Cerebellar nuclear complex (tissue), 1 donor: ENCODE measurements around the gene SPAG9.

Source experiments
- DNase-seq, 2 experiments: peaks; one replicate each; lab custom pipeline; 2025; lab: John Stamatoyannopoulos, UW

The SPAG9 gene

DNA sequence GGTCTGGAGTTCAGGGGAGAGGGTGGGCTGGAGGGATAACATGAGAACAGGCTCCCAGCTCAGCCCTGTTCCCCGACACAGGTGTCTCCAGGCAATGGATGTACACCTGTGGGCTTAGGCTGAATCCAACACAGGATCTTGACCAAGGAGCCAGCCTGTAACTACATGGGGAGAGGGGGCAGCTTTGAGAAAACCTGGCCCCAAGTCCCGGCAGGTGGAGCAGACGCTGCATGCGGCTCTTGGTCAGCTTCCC lies 181.2 kb downstream of the SPAG9 start:
- DNase-seq: no peak

DNA sequence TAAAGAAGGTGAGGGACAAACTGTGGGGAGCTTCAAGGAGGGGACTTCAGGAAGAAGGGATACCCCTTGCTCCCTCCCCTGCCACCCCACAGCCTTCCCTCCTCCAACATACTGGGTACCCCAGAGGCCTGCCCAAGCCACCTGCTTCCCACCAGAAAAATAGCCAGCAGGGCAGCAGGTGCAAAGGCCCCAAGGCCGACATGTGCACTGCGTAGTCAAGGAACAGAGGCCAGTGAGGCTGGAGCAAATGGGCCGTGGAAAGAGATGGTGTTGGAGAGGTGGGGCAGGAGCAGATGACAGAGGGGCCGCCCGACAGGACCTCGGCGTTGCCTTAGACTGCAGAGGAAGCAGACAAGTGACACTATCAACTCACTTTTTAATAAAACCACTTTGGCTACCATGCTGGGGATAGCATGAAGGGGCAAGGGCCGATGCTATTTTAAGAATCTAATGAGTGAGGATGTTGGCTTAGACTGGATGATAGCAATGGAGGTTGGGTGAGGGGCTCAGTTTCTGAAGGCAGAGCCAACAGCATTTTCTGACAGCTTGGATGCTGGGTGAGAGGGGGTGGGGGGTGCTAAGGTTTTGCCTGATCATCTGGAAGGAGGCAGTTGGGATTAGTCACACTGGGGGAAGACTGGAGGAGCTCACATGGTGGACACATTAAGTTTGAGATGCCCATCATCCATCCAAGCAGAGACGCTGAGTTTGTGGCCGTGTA lies 181.7 kb downstream of the SPAG9 start:
- no peak for DNase-seq

DNA sequence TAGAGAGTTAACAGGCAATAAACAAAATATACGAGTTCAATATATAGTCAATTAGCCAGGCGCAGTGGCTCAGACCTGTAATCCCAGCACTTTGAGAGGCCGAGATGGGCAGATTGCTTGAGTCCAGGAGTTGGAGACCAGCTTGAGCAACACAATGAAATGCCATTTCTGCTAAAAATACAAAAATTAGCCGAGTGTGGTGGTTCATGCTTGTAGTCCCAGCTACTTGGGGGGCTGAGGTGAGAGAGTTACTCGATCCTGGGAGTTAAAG lies 184.7 kb downstream of the SPAG9 start:
- DNase-seq: no peak

DNA sequence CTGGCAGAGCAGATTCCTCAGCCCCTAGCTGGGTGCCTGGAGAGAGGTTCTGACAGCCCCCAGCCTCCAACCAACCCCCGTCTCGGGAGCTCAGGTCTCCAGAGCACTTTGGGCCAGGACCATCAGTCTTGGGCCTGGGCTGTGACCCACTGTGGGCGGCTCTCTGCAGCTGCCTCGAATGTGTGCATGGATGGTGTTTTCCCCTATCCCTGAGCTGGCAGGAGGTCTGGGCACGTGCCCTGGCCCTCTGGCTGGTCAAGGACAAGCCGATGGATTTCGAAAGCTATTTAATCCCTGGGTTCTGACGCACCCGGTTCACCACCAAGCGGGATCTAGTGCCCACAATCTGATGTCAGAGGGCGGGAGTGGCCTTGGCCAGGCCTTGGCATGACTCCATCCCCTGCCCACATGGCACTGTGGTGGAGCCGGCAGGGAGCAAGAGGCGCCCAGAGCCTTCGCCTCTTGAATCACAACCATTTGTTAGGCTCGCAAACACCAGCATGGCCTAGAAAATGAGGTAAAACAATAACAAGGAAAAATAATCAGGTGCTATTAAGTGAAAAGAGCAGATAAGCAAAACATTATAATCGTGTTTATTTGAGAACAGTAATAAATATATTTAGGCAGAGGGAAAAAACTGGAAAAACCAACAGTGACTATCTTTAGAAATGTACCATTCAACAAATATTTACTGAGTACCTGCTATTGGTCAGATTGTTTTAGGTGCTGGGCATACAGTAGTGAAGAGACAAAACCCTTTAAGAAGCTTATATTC lies 185.3 kb downstream of the SPAG9 start:
- peak in 1 of 2 experiments; percentile 63 for DNase-seq

- DNase-seq: no peak
Measured at GRCh38 chr17:50934672-50935220, 185.9 kb downstream of the SPAG9 start.

GRCh38 chr17:50934161-50934560 lies 186.5 kb downstream of the SPAG9 start:
- DNase-seq: no peak

GRCh38 chr17:50931144-50931908 lies 189.3 kb downstream of the SPAG9 start:
- DNase-seq: peak in 1 of 2 experiments; percentile 93

- no peak for DNase-seq
Measured at GRCh38 chr17:50928646-50929045, 192.0 kb downstream of the SPAG9 start.

DNA sequence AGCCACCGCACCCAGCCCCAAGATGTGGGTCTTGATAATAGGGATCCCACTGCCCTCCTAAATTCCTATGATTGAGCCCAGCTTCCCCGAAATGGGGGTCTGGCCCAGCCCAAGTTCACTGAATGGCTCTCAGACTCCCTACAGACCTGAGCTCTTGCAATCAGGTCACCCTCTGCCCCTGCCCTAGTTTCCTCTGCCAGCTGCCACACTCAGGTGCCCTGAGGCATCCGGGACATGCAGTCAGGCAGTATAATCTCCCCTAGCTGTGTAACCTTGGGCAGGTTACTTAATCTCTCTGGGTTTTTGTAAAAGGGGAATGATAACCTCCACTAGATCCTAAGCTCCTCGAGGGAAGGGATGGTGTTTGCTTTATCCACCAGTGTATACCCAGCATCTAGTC lies 193.4 kb downstream of the SPAG9 start:
- no peak for DNase-seq

DNA sequence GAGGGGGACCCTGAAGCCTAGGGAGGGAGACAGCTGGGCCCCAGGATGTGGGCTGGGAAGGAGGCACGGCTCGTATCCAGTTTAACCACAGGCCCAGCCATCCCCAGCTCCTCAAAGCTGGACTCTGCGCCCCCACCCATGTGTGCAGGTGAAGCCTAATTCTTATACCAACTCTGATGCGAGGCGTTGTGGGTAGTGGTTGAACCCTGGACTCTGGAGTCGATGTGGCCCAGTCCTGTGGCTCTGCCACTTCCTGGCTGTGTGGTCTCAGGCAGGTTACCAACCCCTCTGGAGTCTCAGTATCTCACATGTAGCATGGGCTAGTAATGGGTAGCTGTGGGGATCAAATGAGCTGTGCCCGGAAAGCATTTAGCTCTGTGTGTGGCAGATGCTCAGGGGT lies 194.1 kb downstream of the SPAG9 start:
- DNase-seq: no peak

DNA sequence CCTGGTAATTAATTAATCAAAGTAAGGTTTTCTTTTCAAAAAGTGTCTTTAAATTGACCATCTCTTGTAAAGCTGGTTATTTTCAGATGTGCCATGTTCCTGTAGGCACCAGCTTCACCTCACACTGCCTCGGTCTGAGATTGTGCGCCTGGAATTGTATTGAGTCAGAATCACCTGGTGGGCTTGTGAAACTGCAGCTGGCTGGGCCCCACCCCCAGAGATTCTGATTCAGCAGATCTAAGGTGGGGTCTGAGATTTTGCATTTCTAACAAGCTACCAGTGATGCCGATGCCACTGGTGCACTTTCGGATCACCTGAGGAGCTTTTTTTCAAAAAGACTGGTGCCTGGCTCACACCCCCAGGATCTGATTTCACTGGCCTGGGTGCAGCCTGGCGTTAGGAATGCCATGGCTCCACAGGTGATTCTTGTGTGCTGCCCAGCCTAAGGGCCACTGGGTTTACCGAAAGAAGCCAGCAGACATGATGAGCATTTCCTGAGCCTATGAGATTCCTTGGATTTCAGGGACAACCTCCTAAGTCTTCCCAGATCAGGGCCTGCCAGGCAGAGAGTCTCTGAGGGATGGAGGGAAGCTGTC lies 195.3 kb downstream of the SPAG9 start:
- DNase-seq: no peak

- DNase-seq: no peak
Measured at GRCh38 chr17:50924800-50925199, 195.9 kb downstream of the SPAG9 start.

DNA sequence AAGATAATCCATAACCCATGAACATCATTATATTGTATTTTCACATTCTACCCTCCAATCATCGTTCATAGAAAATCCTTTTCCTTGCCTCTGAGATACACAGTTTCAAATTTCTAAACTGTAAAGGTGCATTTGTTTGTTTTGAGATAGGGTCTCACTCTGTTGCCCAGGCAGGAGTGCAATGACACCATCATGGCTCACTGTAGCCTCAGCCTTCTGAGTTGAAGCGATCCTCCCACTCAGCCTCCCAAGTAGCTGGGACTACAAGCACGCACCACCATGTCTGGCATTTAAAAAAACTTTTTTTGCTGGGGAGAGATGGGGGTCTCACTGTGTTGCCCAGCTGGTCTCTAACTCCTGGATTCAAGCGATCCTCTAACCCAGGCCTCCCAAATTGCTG lies 196.4 kb downstream of the SPAG9 start:
- DNase-seq: no peak

DNA sequence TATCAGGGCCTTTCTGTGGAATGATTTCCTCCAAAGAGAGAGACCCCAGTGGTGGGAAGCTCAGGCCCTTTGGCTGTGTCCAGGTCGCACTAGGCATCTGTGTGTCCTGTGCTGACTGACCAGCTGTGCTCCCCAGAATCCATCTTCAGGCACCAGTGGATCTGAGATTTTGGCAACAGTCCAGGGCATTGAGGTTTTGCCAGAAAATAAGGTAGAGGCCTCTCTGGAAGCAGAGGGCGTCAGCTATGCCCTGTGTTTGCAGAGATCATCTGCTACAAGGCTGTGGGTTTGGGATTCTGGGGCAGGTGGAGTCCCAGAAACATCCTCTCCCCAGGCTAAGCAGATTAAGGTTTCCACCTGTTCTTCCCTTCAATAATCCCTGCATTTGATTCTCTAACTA lies 197.1 kb downstream of the SPAG9 start:
- DNase-seq: no peak

DNA sequence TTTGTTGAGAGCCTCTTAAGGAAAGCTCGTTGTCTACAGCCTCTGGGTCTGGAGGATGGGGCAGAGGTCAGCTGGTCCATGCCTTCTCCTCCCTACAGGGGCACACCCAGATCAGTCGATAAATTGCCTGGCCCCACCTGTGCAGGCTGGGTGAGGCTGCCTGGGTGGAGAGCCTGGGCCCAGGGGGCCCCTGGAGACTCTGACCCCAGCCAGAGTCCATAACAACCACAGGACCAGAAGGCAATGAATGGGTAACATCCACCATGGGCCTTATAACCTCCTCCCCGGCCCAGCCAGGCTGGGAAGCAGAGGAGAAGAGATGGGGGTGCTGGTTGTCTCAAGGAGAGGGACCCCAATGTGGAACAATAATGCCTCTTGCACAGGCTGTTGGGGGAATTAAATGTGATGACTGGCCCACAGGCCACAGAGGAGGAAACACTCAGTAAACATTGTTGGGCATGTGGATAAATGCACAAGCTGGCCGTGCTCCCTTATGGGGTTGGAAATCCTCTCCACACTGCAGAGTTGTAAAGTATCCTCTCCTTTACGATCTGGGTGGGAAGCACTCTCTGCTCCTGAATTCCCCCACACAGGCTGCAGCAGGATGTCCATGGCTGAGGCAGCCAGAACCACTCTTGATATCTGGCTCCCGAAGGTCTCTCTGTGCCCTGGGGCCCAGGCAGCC lies 197.8 kb downstream of the SPAG9 start:
- no peak for DNase-seq

DNA sequence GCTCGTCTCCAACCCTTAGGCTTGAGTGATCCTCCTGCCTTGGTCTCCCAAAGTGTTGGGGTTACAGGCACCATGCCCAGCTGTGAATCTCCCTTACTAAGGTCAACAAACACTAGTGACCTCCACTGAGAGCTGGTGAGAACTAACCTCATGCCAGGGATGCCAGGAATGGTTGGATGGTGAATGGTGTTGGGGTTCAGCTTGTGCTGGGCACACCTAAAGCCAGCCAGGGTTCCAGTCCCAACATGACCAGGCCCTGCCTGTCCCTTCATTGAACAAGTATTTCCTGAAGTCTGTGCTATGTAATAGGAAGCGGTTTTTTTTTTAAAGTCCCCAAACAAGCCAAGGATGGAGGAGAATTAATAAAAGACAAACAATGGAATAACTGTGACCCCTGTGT lies 198.6 kb downstream of the SPAG9 start:
- no peak for DNase-seq

- no peak for DNase-seq
Measured at GRCh38 chr17:50920891-50921586, 199.6 kb downstream of the SPAG9 start.

GRCh38 chr17:50920041-50920410 lies 200.6 kb downstream of the SPAG9 start:
- DNase-seq: no peak

DNA sequence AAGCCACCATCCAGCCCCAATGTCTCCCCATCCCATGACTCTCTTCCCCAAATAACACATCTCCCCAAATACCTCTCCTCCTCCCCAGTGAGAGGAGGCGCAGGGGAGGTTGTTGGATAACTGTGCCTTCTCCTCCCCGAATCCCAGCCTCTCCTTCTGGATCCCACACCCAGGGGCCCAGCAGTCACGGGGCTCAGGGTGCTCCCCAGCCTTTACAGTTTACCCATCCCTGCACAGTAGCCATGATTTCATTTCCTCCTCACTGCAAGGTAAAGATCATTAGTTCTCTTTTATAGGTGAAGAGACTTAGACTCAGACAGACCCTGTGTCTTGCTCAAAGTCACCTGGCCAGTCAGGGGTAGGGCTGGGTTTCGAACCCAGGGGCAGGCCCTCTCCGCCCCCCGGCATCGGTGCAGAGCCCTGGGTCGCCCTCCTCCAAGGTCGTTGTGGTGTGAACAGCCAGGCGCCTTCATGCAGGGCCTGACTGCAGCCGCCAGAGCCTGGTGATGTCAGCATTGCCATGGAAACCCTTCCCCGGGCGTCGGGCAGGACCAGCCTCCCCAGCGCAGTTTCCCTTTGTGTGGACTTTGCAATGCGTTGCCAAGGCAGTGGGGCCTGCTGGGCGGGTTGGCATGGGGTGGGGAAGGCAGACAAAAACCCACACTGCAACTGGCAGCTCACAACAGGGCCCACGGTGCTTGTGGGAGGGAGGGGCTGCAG lies 201.2 kb downstream of the SPAG9 start:
- peak; percentile 90 to 97 for DNase-seq

- DNase-seq: no peak
Measured at GRCh38 chr17:50918933-50919296, 201.8 kb downstream of the SPAG9 start.
